IMR-90 (cell line): ENCODE data around the gene TIGD2. TPM values are rescaled to one million over a fixed set of nuclear protein-coding genes. Genes with fewer than 3 reads are reported as not detected.
A peak's percentile ranks its signal among the peaks of the same experiment; 100 is the strongest.

Experiments used
- ATAC-seq: fragments of 200-7000 bp; cut with Tn5 transposase; 2 replicates; pipeline ENCODE4 v1.9.1; 2020; ENCODE audit warnings: low read depth, mild to moderate bottlenecking, moderate library complexity
- BruUV-seq: library from RNA; stranded (reverse); fragments of 400-500 nt; replicated peaks from 2 replicates; lab custom pipeline; 2021; lab: Mats Ljungman, UMichigan
- CTCF ChIA-PET: fragments of 300-600 bp; formaldehyde crosslinking; extraction: SDS; loops from one replicate; lab custom pipeline; 2021; ENCODE audit warnings: antibody characterized with exemption; lab: Yijun Ruan, JAX
- POLR2A ChIA-PET: fragments of 300-600 bp; sonication (Branson Sonifier 250); formaldehyde crosslinking; loops from one replicate; lab custom pipeline; 2022; ENCODE audit warnings: antibody characterized with exemption; ENCODE audit not compliant: unreplicated experiment; lab: Charles Lee
- DNase-seq: peaks from one replicate; pipeline ENCODE4 v3.0.0; 2013
- H2AFZ ChIP-seq: replicated peaks from 2 replicates; pipeline ENCODE3; 2013; ENCODE audit warnings: low read length, mild to moderate bottlenecking; ENCODE audit not compliant: poor library complexity
- H2AK5ac ChIP-seq: 2 replicates; pipeline ENCODE4 v1.6.1; 2013; ENCODE audit warnings: low read depth, low read length, inconsistent platforms
- H2AK9ac ChIP-seq: replicated peaks from 2 replicates; pipeline ENCODE3; 2013; ENCODE audit warnings: mild to moderate bottlenecking, low read depth, low read length, moderate library complexity; ENCODE audit not compliant: poor library complexity
- H2BK120ac ChIP-seq: 2 replicates; pipeline ENCODE4 v1.6.1; 2013; ENCODE audit warnings: low read depth, low read length, inconsistent platforms
- H2BK15ac ChIP-seq: 3 replicates; pipeline ENCODE4 v1.6.1; 2013; ENCODE audit warnings: low read depth, low read length, inconsistent platforms
- H2BK20ac ChIP-seq: 2 replicates; pipeline ENCODE4 v1.6.1; 2013; ENCODE audit warnings: low read depth, mild to moderate bottlenecking, inconsistent platforms, low read length, moderate library complexity
- H2BK5ac ChIP-seq: 2 replicates; pipeline ENCODE4 v1.6.1; 2013; ENCODE audit warnings: mild to moderate bottlenecking, low read depth, low read length, inconsistent platforms; ENCODE audit not compliant: poor library complexity, severe bottlenecking
- H3K14ac ChIP-seq: replicated peaks from 2 replicates; pipeline ENCODE4 v1.6.1; 2013; ENCODE audit warnings: low read depth, low read length, inconsistent platforms
- H3K18ac ChIP-seq: 2 replicates; pipeline ENCODE4 v1.6.1; 2013; ENCODE audit warnings: low read depth, low read length, control low read depth
- H3K23ac ChIP-seq: 2 replicates; pipeline ENCODE4 v1.6.1; 2013; ENCODE audit warnings: low read depth, low read length, inconsistent platforms
- H3K27ac ChIP-seq: 2 replicates; pipeline ENCODE4 v1.5.1; 2013; ENCODE audit warnings: mild to moderate bottlenecking, control low read depth, low read length; ENCODE audit not compliant: insufficient read depth
- H3K27me3 ChIP-seq: 2 replicates; pipeline ENCODE4 v1.6.1; 2013; ENCODE audit warnings: low read length; ENCODE audit not compliant: control insufficient read depth, insufficient read depth
- H3K36me3 ChIP-seq: 2 replicates; pipeline ENCODE4 v1.6.1; 2013; ENCODE audit warnings: low read length, mixed read lengths; ENCODE audit not compliant: control insufficient read depth, insufficient read depth
- H3K4ac ChIP-seq: 2 replicates; pipeline ENCODE4 v1.6.1; 2013; ENCODE audit warnings: low read depth, low read length, inconsistent platforms
- H3K4me1 ChIP-seq: 2 replicates; pipeline ENCODE4 v1.6.1; 2013; ENCODE audit warnings: low read length, mixed read lengths; ENCODE audit not compliant: control insufficient read depth, insufficient read depth
- H3K4me2 ChIP-seq: 2 replicates; pipeline ENCODE4 v1.6.1; 2013; ENCODE audit warnings: low read depth, mild to moderate bottlenecking, control low read depth, low read length, moderate library complexity
- H3K4me3 ChIP-seq: 2 replicates; pipeline ENCODE4 v1.5.1; 2013; ENCODE audit warnings: low read depth, mild to moderate bottlenecking, control low read depth, low read length, moderate library complexity; ENCODE audit not compliant: insufficient read depth
- H3K56ac ChIP-seq: 2 replicates; pipeline ENCODE4 v1.6.1; 2013; ENCODE audit warnings: low read length, inconsistent platforms; ENCODE audit not compliant: insufficient read depth; ENCODE audit errors: extremely low read depth
- H3K79me1 ChIP-seq, 2 experiments: 2 replicates each; pipeline ENCODE4 v1.6.1; 2013; ENCODE audit warnings: low read length in 2 of 2, inconsistent platforms in 1 of 2, low read depth in 1 of 2
- H3K9ac ChIP-seq: 2 replicates; pipeline ENCODE4 v1.6.1; 2013; ENCODE audit warnings: low read depth, low read length, control low read depth
- H3K9me1 ChIP-seq: 2 replicates; pipeline ENCODE4 v1.6.1; 2013; ENCODE audit warnings: low read length, inconsistent platforms; ENCODE audit not compliant: insufficient read depth
- H3K9me3 ChIP-seq: 2 replicates; pipeline ENCODE4 v1.6.1; 2013; ENCODE audit warnings: low read length; ENCODE audit not compliant: control insufficient read depth, insufficient read depth
- H4K20me1 ChIP-seq: 2 replicates; pipeline ENCODE4 v1.6.1; 2013; ENCODE audit warnings: low read length, inconsistent platforms; ENCODE audit not compliant: insufficient read depth
- H4K5ac ChIP-seq: 2 replicates; pipeline ENCODE4 v1.6.1; 2013; ENCODE audit warnings: mild to moderate bottlenecking, low read depth, low read length, control low read depth
- H4K8ac ChIP-seq, 2 experiments: 2 replicates each; pipeline ENCODE4 v1.6.1; 2013; ENCODE audit warnings: low read depth in 2 of 2, low read length in 2 of 2, control low read depth in 1 of 2, inconsistent platforms in 1 of 2
- H4K91ac ChIP-seq: 2 replicates; pipeline ENCODE4 v1.6.1; 2013; ENCODE audit warnings: low read depth, low read length, inconsistent platforms; ENCODE audit not compliant: insufficient read depth
- BHLHE40 ChIP-seq: fragments of 150-350 bp; IDR thresholded peaks from 2 replicates; pipeline ENCODE4 v1.6.1; 2016; ENCODE audit warnings: mild to moderate bottlenecking, low read depth, low read length
- CEBPB ChIP-seq: IDR thresholded peaks from 2 replicates; pipeline ENCODE4 v1.6.1; 2012; ENCODE audit warnings: low read depth, low read length, improper control_type of control experiment
- CHD1 ChIP-seq: IDR thresholded peaks from 2 replicates; pipeline ENCODE4 v1.6.1; 2012; ENCODE audit warnings: low read depth, low read length, improper control_type of control experiment
- ELK1 ChIP-seq: fragments of 150-350 bp; IDR thresholded peaks from 2 replicates; pipeline ENCODE4 v1.6.1; 2016; ENCODE audit warnings: low read depth, mild to moderate bottlenecking, low read length, moderate library complexity, borderline replicate concordance
- FOS ChIP-seq: fragments of 150-350 bp; IDR thresholded peaks from 2 replicates; pipeline ENCODE4 v1.6.1; 2016; ENCODE audit warnings: low read depth, low read length
- MAFK ChIP-seq: IDR thresholded peaks from 2 replicates; pipeline ENCODE4 v1.6.1; 2012; ENCODE audit warnings: low read depth, low read length, improper control_type of control experiment
- MAZ ChIP-seq: IDR thresholded peaks from 2 replicates; pipeline ENCODE4 v1.6.1; 2012; ENCODE audit warnings: low read depth, mild to moderate bottlenecking, low read length, improper control_type of control experiment, moderate library complexity, borderline replicate concordance
- MXI1 ChIP-seq: IDR thresholded peaks from 2 replicates; pipeline ENCODE4 v1.6.1; 2012; ENCODE audit warnings: low read depth, mild to moderate bottlenecking, low read length, moderate library complexity, borderline replicate concordance
- NFE2L2 ChIP-seq: fragments of 150-350 bp; IDR thresholded peaks from 2 replicates; pipeline ENCODE4 v1.6.1; 2016; ENCODE audit warnings: low read depth, mild to moderate bottlenecking, low read length
- POLR2A ChIP-seq: IDR thresholded peaks from 2 replicates; pipeline ENCODE4 v1.6.1; 2012; ENCODE audit warnings: mild to moderate bottlenecking, low read depth, low read length
- RAD21 ChIP-seq: IDR thresholded peaks from 2 replicates; pipeline ENCODE4 v1.6.1; 2012; ENCODE audit warnings: low read length, improper control_type of control experiment
- RCOR1 ChIP-seq: IDR thresholded peaks from 2 replicates; pipeline ENCODE4 v1.6.1; 2012; ENCODE audit warnings: mild to moderate bottlenecking, low read length, improper control_type of control experiment; ENCODE audit not compliant: insufficient replicate concordance
- RFX5 ChIP-seq: IDR thresholded peaks from 2 replicates; pipeline ENCODE4 v1.8.0; 2012; ENCODE audit warnings: low read depth, mild to moderate bottlenecking, low read length, moderate library complexity
- SMC3 ChIP-seq: fragments of 150-350 bp; IDR thresholded peaks from 2 replicates; pipeline ENCODE4 v1.6.1; 2016; ENCODE audit warnings: low read depth, mild to moderate bottlenecking, antibody characterized with exemption, low read length, moderate library complexity
- USF2 ChIP-seq: fragments of 150-350 bp; IDR thresholded peaks from 2 replicates; pipeline ENCODE4 v1.6.1; 2017; ENCODE audit warnings: mild to moderate bottlenecking, antibody characterized with exemption, low read length, low read depth
- WGBS, 2 experiments: methylation state at CpG; one replicate each; pipeline versions ENCODE4 v1.1.5 to v1.1.7; 2013; ENCODE audit warnings: missing lambda C conversion rate in 2 of 2; ENCODE audit not compliant: insufficient read length in 1 of 2; ENCODE audit errors: extremely low coverage in 2 of 2; 5-methylcytosine and 5-hydroxymethylcytosine counted together
- dilution Hi-C: fragments of 300-500 bp; cut with HindIII; formaldehyde crosslinking; loops from one replicate; pipeline ENCODE4 v1.14.3; 2018; ENCODE audit warnings: low sequenced_read_pairs; ENCODE audit not compliant: unreplicated experiment
- in situ Hi-C: fragments of 300-500 bp; cut with MboI; formaldehyde crosslinking; loops from 3 replicates; pipeline ENCODE4 v1.14.3; 2019; ENCODE audit warnings: low sequenced_read_pairs, inconsistent platforms, mixed read lengths
- intact Hi-C: fragments of 100-400 bp; cut with micrococcal nuclease; formaldehyde crosslinking; loops from 2 replicates; pipeline ENCODE4 v1.10.0; 2022
- polyA plus RNA-seq, 3 experiments: library from polyadenylated mRNA; depleted of rRNA; stranded (reverse); fragments of >200 nt; gene quantifications; 2 replicates each; pipeline ENCODE4 v1.2.3, GENCODE V29; 2012; ENCODE audit warnings: low replicate concordance in 1 of 3
- total RNA-seq: library from RNA; depleted of rRNA; stranded (reverse); fragments of >200 nt; gene quantifications from 2 replicates; pipeline ENCODE4 v1.2.3, GENCODE V29; 2012
- TF ChIP-seq, protein P1 (sequence below): conservative IDR thresholded peaks from 2 replicates; pipeline ENCODE4 v1.5.1; 2012; ENCODE audit warnings: mild to moderate bottlenecking, low read depth, low read length, improper control_type of control experiment

The TIGD2 gene
- total and polyA plus RNA-seq, 2 of the 4 experiments (the other 2 are of a cell fraction), result 5.6 to 12.4 TPM

GRCh38 chr4:89158884-89159503 lies 47.7 kb downstream of the TIGD2 start:
- Histone ChIP-seq H2BK15ac (no peak overlapping the region), H2BK20ac (no peak overlapping the region), H3K4ac (no peak overlapping the region), H2BK5ac (no peak overlapping the region), H2AFZ (no peak overlapping the region), H2AK9ac (no peak overlapping the region), H3K9me3 (no peaks in the 10 kb centered on the region), H3K36me3 (no peaks in the 10 kb centered on the region), H3K14ac (no peak overlapping the region), H3K4me2 (no peak overlapping the region), H3K56ac (no peak overlapping the region), H4K20me1 (no peaks in the 10 kb centered on the region), H4K8ac (no peak overlapping the region), H2AK5ac (no peak overlapping the region), H3K27me3 (peaks cover 7% of the 10 kb centered on the region), H3K4me1 (no peaks in the 10 kb centered on the region), H3K79me1 (no peaks in the 10 kb centered on the region), H2BK120ac (no peak overlapping the region), H3K9ac (no peak overlapping the region), H4K5ac (no peak overlapping the region), H3K18ac (no peak overlapping the region), H3K9me1 (no peaks in the 10 kb centered on the region), H4K91ac (no peak overlapping the region), H3K23ac (no peak overlapping the region), H3K27ac (no peak overlapping the region), H3K4me3 (no peak overlapping the region)
- intact Hi-C loops (loop anchor here (2.0 to 10.0 kb wide), 2 partner anchors 276 to 746 kb away; no protein-coding TSS in a partner anchor), in situ Hi-C loops (no loop called here), dilution Hi-C loops (no loop called here)
- DNase-seq, result peak; percentile 43
- ChIA-PET POLR2A (no interaction called here), CTCF (interaction anchor here (0.8 to 1.2 kb wide), 2 partner anchors 276 to 340 kb away, joined by 3 read pairs; no protein-coding TSS in a partner anchor)
- no TSS peak for BruUV-seq
- ATAC-seq, result peak; percentile 88
- TF ChIP-seq, protein P1, sequence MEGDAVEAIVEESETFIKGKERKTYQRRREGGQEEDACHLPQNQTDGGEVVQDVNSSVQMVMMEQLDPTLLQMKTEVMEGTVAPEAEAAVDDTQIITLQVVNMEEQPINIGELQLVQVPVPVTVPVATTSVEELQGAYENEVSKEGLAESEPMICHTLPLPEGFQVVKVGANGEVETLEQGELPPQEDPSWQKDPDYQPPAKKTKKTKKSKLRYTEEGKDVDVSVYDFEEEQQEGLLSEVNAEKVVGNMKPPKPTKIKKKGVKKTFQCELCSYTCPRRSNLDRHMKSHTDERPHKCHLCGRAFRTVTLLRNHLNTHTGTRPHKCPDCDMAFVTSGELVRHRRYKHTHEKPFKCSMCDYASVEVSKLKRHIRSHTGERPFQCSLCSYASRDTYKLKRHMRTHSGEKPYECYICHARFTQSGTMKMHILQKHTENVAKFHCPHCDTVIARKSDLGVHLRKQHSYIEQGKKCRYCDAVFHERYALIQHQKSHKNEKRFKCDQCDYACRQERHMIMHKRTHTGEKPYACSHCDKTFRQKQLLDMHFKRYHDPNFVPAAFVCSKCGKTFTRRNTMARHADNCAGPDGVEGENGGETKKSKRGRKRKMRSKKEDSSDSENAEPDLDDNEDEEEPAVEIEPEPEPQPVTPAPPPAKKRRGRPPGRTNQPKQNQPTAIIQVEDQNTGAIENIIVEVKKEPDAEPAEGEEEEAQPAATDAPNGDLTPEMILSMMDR, result peak; percentile 68
- TF ChIP-seq RFX5, result no peak
- TF ChIP-seq ELK1, result no peak
- TF ChIP-seq CHD1, result no peak
- peak; percentile 16; the same call in 1 of the 2 replicates for TF ChIP-seq CEBPB
- TF ChIP-seq POLR2A, result no peak
- TF ChIP-seq MXI1, result no peak
- TF ChIP-seq MAZ, result no peak
- no peak for TF ChIP-seq MAFK
- peak; percentile 46 for TF ChIP-seq SMC3
- no peak for TF ChIP-seq BHLHE40
- no peak for TF ChIP-seq NFE2L2
- peak; percentile 58 for TF ChIP-seq RAD21
- no peak for TF ChIP-seq USF2
- TF ChIP-seq RCOR1, result no peak
- no peak for TF ChIP-seq FOS
- no CpG with 5 or more reads among the region's 2 CpGs for WGBS, 2 experiments
